HG03439 (cell line): ENCODE measurements around the gene TUBB8.
"Not testable (repeated sequence)": the region's sequence is repeated elsewhere in the genome, so short reads cannot be mapped to it uniquely, and the experiment has no call there.

Experiments used
- ATAC-seq: cut with Tn5 transposase; IDR thresholded peaks from one replicate; pipeline ENCODE4 v1.9.1; 2021; ENCODE audit warnings: mild to moderate bottlenecking, moderate library complexity; ENCODE audit not compliant: unreplicated experiment

Gene TUBB8

DNA sequence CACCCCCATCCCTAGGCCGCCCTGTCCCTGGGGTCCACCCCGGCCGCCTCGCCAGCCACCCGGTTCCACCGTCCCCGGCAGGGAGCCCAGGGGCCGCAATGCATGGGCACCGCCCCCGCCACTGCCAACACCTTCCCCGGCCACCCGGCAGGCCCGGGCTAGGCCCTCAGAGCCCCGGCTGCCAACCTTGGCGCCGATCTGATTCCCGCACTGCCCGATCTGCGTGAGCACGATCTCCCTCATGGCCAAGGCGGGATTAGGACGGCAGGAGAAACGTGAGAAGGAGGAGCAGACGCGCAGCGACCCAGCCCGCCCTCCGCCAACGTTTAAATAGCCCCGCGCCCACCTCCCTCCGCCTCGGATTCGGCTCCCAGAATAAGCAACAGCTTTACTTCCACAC, at the start of gene TUBB8:
Gene TUBB8 (minus strand): TSS at position 301 of the 400 bp plus-strand sequence. CDS start 58 bp downstream, at position 243.
- ATAC-seq, result no peak

DNA sequence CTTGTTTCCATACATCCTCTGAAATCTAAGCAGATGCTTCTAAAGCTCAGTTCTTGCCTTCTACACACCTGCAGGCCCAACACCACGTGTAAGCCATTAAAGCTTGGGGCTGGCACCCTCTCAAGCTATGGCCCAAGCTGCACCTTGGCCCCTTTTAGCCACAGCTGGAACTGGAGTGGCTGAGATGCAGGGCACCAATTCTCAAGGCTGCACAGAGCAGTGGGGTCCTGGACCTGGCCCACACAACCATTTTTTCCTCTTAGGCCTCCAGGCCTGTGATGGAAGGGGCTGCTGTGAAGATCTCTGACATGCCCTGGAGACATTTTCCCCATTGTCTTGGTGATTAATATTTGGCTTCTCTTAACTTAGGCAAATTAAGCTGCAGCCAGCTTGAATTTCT, 47.4 kb upstream of the TUBB8 start:
- ATAC-seq, result no peak

DNA sequence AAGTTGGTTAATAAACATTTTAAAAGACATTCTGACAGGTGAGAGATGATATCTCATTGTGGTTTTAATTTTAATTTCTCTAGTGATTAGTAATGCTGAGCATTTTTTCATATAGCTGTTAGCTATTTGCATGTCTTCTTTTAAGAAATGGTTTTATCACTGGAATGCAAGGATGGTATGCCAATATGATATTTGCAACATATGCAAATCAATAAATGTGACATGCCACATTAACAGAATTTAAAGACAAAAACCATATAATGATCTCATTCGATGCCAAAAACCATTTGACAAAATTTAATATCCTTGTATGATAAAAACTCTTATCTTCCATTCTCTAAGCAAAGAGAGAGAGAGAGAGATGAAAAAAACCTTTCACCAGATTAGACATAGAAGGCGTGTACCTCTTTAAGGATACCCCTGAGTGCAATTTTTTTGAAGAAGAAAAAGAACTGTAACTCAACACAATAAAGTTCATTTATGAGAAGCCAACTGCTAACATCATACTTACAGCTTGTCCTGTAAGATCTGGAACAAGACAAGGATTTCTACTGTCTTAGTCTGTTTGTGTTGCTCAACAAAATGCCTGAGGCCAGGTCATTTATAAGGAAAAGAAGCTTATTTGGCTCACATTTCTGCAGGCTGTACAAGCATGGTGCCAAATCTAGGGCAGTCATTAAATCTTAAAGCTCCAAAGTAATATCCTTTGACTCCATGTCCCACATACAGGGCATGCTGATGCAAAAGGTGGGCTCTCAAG, 46.4 kb upstream of the TUBB8 start:
- ATAC-seq, result no peak

DNA sequence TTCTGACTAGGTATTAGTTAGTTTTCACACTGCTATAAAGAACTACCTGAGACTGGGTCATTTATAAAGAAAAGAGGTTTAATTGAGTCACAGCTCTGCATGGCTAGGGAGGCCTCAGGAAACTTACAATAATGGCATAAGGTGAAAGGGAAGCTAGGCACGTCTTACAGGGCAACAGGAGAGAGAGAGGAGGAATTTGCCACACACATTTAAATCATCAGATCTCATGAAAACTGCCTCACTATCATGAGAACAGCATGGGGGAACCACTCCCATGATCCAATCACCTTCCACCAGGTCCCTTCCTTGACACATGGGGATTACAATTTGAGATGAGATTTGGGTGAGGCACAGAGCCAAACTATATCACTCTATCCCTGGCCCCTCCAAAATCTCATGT, 45.5 kb upstream of the TUBB8 start:
- ATAC-seq, result no peak

DNA sequence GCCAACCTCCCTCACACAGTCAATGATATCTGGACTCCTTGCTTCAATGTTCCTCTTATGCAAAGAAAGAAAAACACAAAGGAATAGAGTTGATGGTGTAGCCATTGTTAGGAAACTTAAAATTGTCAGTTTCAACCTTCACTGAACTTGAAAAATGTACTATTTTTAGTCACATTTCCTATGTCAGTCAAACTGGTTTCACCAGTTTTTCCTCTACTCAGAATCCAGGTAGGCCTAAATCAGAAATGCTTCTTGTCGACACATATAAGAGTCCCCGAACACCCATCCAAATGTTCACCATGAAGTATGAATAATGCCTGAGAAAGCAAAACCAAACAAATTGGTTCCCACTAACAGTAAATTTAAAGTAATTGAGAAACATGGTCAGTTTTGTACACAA, 43.8 kb upstream of the TUBB8 start:
- no peak for ATAC-seq

DNA sequence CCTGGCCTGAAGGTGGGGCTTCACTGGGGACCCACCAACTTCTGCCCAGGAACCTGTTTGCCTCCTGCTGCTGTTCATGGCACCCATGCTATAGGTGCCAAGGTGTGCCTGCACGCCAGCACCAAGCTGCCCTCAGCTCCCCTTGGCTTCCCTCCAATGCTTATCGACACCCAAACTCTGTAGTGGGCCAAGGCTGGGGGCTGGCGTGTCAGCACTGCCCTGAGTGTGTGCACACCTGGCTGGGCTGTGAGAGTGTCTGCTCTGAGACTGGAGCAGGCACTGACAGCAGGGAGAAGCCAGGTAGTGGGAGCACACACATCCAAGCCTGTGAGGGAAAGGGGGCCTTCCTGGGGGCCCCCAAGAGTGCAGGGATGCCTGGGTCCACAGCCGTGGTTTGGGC, 43.1 kb upstream of the TUBB8 start:
- no peak for ATAC-seq

DNA sequence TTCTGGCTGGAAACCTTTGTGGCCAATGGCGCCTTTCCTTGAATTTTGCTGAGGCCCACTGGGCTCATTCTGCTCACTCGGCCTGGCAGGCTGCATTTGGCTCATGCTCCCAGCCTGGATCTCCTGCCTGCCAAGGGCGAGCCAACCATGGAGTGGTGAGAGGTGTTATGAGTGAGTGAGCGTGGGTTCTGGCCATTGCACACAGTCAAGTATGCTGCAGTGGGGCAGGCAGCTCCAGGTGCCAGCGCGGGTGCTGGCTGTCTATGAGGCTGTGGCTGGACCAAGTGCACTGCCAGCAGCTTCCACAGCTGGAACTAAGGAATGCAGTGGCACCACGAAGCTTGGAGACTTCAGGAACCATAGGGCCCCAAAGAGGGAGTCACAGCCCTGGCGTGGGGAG, 42.2 kb upstream of the TUBB8 start:
- no peak for ATAC-seq

DNA sequence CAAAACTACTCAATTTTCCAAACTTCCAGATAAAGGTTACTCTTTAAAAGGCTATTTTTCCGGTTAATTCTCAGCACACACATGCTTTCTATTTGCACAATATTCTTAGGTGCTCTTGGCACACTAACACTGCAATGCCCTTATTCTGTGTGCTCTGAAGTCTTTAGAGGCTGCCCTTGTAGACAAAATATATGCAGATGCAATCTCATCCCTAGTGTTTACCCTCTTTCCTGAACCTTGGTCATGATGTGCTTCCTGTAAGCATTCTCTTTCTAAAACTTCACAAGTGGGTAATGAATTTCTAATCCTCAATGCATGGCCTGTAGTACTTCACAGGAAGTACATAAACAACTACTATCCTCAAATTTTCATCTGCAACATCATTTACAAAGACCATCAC, 41.1 kb upstream of the TUBB8 start:
- ATAC-seq, result no peak

DNA sequence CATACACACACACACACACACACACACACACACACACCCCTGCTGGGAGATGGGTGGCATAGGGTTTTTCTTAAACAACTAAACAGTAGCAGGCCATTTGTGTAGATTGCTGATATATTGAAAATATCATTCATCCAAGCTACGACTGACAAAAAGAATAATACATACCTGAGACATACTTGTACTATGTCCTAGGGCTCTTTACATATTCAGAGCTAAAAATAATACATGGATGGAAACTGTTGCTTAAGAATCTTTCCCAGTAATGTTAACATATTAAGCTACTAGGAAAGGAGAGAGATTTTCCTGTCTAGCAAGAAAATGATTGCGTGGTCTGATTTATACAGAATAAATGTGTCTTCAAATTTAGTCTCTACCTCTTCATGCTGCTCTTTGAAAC, 40.2 kb upstream of the TUBB8 start:
- no peak for ATAC-seq

DNA sequence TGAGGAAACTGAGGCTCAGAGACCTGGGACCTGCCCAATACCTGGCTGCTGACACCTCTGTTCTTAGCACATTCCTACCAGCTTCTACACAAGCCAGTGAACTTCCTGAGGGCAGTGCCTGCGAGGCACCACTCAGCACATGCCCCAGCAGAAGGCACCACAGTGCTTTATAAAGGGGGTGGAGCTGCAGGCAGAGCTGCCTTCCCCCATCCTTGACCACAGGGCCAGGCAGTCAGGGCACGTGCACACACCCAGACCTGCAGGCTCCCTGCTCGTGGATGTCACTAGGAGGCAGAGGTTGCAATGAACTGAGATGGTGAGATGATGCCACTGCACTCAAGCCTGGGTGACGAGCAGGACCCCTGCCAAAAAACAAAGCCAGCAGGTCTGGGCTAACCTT, 39.2 kb upstream of the TUBB8 start:
- no peak for ATAC-seq

DNA sequence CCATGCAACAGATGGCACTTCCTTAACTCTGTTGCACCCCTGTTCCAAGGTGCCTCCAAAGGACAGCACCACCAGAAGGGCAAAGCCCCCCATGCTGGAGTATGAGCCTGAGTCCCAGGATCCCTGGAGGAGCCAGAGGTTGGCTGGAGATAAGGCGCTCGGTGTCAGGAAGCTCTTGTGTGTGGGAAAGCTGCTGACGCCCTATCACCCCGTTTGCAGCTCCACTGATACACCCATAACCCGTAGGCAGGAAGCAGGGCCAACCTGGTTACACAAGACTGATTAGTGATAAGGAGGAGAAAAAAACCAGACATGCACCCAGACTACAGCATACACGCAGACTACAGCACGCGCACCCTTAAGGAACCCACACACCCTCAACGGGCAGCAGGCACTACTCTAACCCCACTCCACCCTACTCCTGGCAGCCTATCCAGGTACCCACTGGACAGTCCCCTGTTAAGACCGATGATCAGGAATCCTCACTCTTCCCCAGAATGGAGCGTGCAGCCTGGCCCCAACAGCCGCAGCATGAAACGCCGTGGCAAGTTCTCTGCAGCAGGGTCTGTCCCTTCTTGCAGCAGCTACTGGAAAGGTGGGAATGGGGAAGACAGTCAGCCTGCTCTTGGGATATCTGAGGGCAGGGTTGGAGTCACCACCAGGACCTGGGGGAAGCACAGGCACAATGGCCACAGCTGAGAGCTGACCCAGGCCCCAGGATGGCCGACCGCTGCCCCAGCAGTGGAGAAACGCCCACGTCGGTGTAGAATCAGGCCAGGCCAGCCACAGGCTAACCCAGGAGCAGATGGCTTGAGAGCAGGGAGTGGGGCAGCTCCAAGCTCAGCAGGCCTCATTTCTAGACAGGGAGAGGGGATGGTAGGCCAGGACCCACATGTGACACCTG, 38.3 kb upstream of the TUBB8 start:
- ATAC-seq, result no peak

DNA sequence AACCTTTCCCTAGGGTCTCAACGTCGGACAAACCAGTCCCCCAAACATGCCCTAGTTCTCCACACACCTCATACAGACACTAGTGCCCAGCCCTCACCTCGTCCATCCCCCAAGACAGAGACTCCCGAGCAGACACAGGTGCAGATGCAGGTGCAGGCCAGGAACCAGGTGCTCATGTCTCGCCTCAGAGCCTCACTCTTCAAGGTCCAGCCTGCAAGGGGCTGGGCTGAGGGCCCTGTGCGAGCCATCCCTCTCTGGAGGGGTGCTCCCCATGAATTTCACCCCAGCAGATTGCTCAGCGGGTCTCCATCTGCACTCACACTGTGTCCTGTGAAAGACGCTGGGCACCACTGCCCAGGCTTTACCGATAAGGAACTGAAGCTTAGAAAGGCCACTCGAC, 36.9 kb upstream of the TUBB8 start:
- no peak for ATAC-seq

DNA sequence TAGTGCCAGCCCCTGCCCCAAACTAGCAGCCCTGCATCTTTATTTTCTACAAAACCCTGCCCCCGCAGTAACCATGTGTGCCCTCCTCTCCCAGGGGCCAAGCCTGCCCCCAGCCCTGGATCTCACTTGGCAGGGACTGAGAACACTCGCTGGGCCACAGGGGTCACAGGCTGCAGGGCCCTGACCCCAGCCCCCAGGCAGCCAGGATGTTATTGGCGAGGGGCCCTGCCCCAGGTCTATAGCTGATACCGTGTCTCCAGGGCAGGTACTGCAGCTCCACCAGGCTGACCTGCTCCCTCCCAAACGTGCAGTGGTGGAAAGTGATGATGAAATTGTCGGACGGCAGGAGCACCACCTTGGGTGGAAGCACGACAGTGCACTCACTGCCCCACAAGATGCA, 35.9 kb upstream of the TUBB8 start:
- ATAC-seq, result no peak

DNA sequence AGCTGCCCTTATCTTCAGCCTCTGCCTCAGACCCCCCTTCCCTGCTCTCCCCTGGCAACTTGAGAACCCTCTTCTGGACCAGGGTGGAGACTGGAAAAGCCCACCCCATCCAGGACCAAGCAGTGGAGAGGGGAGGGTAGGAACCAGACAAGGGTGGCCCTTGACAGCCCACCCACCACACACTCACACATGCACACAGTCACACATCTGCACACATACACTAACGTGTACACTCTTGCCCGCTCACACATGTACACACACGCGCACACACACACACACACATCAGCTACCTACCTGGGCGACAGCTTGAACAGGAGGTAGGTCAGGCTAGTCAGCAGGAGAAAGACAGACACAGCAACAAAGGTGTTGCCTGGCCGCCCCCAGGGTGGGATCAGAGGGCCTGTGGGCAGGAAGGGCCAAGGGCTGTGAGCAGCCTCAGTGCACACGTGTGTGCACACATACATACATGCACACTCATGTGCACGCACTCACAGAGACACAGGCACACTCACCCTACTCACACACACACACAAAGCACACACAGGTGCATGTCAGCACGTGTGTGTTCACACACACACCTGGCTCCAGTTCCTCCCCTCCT, 34.9 kb upstream of the TUBB8 start:
- no peak for ATAC-seq

DNA sequence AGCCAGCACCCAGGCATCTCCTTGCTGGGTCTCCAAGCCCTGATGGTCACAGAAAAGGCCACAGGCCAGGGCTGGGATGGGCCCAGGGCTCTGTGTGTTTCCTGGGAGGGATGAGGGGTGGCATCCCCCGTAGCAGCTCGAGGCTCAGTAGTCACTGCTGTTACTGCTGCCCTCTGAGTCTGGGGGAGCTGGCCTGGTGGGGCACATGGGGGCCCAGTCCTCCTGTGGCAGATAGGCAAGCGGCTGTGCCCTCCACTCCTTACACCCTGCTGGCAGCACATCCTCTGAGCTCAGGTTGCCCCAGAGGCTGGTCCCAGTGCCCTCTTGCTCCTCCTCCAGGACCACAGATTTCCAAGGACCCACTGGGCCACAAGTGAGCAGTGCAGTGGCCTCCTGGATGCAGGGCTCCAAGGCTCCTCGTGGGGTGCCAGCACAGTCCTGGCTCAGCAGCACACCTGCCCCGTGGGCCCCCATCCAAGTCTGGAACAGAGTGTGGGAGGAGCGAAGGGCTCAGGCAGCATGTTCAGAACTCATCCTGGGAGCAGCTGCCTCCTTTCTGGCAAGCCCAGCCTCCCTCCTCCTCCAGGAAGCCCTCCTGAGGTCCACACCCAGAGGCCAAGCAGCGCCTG, 31.5 kb upstream of the TUBB8 start:
- no peak for ATAC-seq

DNA sequence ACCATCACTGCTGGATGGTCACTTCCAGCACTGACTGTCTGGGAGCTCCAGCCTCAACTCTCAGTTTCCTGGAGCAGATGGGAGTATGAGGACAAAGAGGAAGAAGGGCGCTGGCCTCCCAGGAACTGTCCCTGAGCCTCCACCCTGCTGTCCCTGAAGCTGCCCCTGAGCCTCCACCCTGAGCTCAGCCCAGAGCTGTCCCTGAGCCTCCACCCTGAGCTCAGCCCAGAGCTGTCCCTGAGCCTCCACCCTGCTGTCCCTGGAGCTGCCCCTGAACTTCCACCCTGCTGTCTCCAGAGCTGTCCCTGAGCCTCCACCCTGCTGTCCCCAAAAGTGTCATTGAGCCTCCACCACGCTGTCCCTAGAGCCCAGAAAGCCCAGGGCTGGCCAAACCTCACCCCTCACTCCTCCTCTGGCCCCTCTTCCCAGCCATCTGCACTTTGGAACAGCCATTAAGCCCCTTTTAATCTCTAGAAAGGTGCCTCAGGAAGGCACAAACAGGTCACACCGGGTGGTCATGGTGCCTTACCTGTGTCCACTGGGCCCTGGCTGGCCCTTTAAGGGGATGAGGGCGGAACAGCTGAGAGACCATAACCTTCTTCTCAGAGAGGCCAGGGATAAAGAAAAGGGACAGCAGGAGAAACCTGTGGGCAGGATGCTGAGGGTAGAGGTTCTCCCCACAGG, 30.6 kb upstream of the TUBB8 start:
- ATAC-seq, result no peak

DNA sequence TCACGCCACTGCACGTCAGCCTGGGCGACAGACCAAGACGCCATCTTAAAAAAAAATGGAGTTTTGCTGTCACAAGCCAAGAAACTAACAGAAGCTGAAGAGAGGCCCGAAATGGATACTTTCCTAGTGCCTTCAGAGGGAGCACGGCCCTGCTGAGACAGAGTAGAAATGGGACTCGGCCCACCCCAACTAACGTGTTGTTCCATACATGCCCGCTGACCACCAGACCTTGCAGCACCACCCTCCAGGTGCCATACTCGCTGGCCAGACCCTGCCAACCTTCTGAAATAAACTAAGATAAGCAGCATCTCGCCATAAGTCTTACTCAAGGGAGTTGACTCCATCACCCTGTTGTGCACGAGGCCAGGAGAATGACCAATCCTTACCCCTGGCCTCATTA, 29.5 kb upstream of the TUBB8 start:
- no peak for ATAC-seq

DNA sequence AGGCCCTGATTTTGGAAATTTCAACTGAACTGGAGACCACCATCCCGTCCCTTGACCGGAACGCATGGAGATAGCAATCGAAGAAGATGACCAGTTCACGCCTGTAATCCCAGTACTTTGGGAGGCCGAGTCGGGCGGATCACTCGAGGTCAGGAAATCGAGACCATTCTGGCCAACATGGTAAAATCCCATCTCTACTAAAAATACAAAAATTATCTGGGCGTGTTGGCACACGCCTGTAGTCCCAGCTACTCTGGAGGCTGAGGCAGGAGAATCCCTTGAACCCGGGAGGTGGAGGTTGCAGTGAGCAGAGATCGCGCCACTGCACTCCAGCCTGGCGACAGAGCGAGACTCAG, 25.1 kb upstream of the TUBB8 start:
- ATAC-seq, result not testable (repeated sequence)

DNA sequence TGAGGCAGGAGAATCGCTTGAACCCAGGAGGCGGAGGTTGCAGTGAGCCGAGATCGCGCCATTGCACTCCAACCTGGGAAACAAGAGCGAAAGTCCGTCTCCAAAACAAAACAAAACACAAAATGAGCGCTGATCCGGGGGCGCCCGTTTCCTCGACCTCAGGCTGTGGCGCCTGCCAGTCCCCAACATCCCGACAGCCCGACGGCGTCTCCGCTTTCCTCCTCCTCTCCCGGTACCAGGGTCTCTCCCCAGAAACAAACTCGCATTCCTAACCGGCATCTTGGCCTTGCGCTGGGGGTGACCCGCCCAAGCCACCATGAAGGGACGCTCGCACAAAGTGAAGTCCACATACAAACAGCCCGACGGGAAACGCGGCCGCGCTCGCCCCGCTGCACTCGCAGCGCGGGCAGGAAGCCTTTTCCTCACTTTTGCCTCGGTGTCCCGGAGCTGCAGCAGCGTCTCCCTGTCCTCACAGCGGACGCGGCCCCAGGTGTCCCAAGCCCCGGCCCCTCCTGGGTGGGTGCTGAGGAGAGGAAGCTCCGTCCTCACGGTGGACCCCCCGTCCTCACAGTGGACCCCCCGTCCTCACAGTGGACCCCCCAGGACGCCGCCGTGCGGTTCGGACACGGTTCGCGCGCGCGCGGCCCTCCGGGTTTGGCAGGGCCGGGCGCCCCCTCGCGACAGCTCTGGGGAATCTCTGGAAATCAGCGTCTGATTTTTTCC, 24.6 kb upstream of the TUBB8 start:
- ATAC-seq, result not testable (repeated sequence)

DNA sequence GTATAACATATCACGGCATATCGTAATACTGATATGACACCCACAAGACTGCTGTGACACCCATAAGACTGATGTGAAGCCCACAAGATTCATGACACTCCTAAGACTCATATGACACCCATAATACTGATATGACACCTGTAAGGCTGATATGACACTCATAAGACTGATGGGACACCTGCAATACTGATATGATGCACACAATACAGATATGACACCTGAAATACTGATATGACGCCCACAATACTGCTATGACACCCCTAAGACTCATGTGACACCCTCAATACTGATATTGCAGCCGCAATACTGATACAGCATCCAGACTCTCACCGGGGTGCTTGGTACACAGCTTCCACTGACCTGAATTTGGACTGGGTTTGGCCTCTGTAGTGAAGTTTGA, 19.1 kb upstream of the TUBB8 start:
- not testable (repeated sequence) for ATAC-seq
